ENCODE measurements around the gene ASCL2.

Gene ASCL2

DNA sequence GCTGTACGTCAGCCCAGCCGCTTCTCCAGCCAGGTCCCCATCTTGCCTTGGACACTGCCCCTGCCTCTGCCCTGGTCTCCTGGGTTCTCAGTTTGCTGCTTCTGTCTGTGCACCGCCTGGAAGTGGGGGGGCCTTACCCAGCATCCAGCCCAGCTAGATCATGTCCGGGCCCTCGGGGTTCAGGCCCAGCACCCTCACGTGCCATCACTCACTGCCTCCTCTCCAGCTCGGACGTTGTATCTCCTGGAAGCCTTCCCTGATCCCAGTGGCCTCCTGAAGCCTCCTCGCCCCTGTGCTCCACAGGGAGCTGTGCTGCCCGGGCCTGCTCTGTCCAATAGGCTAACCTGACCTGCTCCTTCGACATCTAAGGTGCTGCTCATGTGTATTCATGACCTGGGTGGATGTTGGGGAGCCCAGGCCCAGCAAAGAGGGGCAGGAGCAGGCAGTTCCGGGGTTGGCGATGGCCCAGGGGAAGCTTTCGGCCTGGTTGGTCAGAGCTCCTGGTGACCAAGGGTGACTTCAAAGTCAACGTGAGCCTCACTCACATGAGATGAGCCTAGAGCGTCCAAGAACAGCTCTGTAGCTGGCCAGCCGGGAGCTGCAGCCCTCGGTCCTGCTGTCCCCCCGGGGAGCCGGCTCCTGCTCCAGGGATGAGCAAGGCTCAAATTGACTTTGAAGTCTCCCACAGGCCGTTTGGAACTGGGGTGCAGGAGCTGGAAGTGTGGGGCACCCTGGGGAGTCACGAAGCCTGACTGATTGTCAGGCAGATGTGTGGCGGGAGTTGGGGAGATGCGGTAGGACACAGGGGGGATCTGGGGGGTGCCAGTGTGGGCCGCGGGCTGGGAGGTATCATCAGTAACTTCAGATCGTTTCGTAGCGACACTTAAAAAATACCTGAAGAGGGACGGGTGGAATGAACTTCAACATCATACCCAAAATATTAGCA lies 5.2 kb upstream of the ASCL2 start:
- no peak for DNase-seq (ENCODE audit: low read depth in 2 of 2, low spot score in 1 of 2)

DNA sequence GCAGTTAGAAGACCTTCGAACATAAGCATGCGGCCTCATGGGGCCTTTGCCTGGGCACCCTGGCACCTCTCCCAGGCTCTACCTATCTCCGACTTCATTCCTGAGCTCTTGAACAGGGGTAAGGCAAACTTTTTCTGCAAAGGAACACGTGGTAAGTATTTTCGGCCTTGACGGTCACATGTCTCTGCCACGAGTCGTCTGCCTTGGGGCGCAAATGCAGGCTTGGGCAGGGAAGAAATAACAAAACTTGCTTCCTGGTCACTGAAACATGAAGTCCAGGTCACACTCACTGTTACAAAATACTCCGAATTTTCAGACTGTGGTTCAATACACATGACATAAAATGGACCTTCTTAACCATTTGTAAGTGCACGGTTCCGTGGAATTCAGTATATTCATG lies 3.4 kb upstream of the ASCL2 start:
- no peak for DNase-seq (ENCODE audit: low read depth in 2 of 2, low spot score in 1 of 2)

DNA sequence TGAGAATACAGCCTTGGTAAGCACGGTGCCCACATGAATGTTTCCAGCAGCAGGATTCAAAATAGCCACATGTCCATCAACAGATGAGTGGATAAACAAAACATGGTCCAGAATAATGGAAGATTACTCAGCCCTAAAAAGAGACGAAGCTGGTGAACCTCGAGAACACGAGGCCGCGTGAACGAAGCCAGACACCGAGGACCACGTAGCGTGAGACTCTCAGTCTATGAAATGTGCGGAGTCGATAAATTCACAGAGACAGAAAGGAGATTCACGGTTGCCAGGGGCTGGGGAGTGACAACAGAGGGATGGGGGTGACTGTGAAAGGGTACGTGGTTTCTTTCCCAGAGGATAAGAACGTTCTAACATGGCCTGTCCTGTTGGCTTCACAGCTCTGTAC lies 2.9 kb upstream of the ASCL2 start:
- no peak for DNase-seq (ENCODE audit: low read depth in 2 of 2, low spot score in 1 of 2)

DNA sequence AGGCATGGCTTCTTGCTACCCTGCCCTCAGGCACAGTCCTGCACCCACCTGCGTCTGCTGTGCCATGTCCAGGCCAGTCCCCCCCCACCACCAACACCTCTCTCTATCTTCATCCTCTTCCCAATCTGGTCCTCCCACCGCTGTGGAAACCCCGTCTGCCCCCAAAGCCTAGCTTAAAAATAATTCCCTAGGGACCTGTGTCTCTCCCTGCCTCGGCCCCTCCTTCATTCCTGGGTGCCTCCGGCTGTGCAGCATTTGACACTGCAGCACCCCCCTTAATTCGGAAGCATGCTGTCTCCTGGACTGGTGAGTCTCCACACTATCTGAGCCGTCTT lies 2.5 kb upstream of the ASCL2 start:
- DNase-seq (ENCODE audit: low read depth in 2 of 2, low spot score in 1 of 2), result no peak

DNA sequence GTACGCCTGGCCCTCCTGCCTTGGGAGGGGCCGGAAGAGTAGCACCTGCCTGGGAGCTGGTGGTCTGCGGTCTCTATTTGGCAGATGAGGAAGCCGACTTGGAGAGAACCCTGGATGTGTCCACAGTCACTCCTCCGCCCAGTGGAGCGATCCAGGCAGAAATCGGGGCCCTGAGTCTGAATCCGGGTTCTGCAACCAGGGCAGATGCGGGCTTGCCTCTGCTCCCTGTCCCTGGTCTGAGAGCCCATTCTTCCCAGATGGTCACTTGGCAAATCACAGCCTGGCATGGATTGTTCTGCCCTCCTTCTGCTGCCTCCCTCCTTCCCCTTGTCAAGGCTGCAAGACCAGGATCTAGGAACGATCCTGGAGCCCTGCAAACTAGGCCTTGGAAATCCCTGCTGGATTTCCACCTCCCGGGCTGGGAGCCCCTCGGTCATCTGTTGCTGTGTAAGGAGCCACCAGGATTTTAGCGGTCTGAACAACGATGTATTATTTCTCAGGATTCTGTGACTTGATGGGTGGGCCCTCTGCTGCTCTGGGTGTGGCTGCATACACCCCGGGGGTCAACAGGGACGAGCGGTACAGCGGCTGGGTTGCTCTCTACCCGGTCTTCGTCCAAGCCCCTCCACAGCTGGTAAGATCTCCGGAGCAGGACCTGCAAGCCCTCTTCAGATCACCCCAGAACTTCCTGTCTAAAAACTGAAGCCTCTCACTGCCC lies 2.0 kb upstream of the ASCL2 start:
- no peak for DNase-seq (ENCODE audit: low read depth in 2 of 2, low spot score in 1 of 2)

DNA sequence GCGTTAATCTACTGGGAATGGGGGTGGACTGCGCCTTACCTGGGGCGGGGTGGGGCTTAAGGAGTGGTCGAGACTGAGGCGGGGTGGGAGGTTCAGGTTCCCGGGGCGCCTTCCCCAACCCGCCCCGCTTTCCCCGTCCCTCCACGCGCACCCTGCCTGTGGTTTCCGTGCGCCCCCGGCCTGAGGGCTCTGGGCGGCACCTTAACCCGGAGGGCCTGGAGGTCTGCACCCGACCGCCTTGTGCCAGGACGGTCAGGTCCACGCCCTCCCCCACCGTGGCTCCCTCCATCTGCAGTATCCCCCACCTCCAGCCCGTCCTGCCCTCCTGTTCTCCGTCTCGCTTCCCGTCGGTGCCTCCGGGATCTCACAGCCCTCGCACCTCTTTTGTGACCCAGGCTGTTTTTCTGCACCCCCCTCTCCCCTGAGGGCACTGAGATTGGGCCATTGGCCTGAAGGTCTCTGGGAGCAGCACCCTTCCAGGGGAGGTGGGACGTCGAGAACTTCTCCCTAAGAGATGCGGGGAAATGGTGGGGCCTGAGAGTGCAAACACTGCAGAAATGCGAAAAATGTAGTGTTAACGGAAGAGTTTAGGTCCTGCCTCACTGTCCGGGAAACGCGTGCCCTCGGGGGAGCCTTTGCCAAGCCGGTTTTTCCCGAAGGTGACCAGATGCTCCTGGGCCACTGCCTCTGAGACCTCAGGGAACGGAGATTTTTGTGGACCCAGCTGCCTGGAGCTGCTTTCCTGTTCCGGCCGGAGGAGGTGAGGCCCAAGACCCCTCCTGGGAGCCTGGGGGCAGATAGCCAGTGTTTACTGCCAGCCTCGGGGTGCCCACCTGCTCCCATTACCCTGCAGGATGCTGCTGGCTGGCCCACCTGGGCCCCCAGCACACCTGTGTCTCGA lies 1.2 kb upstream of the ASCL2 start:
- DNase-seq (ENCODE audit: low read depth in 2 of 2, low spot score in 1 of 2), result no peak

DNA sequence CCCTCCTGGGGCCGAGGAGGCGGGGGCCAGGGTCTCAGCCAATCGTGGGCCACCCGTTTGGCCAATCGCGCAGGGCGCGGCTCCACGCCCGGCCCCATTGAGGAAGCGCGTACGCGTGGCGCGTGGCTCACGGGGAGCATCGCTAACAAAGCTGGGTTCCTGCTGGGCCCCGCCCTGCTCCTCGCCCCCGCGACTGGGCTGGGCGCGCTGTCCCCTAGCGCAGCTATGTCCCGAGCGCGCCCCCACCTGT lies 614 bp upstream of the ASCL2 start:
- DNase-seq (ENCODE audit: low read depth in 2 of 2, low spot score in 1 of 2), result peak; percentile 26 to 61

DNA sequence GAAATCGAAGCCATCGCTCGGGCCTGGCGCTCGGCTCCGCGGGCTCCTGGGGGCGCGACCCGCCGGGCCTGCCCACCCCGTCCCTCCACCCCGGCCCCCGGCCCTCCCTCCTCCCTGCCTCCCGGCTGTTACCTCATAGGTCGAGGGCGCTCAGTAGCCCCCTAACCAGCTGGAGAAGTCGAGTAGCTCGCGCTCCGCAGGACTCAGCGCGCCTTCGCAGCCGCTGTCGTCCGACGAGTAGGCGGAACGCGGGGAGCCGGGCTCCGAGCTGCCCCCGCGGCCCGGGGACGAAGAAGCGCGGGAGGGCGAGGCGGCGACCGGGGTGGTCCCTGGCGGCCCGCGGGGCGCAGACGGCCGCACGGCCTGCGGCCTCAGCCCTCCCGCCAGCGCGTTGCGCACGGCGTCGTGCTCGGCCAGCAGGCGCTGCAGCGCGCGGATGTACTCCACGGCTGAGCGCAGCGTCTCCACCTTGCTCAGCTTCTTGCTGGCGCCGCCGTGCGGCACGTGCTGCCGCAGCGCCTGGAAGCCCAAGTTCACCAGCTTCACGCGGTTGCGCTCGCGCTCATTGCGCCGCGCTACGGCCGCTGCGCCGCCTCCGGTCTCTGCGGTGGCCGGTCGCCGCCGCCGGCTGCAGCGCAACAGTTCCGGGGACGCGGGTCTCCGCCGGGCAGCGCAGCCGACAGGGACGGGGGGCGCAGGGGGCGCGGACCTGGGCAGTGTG lies 627 bp downstream of the ASCL2 start:
- DNase-seq (ENCODE audit: low read depth in 2 of 2, low spot score in 1 of 2), result no peak

DNA sequence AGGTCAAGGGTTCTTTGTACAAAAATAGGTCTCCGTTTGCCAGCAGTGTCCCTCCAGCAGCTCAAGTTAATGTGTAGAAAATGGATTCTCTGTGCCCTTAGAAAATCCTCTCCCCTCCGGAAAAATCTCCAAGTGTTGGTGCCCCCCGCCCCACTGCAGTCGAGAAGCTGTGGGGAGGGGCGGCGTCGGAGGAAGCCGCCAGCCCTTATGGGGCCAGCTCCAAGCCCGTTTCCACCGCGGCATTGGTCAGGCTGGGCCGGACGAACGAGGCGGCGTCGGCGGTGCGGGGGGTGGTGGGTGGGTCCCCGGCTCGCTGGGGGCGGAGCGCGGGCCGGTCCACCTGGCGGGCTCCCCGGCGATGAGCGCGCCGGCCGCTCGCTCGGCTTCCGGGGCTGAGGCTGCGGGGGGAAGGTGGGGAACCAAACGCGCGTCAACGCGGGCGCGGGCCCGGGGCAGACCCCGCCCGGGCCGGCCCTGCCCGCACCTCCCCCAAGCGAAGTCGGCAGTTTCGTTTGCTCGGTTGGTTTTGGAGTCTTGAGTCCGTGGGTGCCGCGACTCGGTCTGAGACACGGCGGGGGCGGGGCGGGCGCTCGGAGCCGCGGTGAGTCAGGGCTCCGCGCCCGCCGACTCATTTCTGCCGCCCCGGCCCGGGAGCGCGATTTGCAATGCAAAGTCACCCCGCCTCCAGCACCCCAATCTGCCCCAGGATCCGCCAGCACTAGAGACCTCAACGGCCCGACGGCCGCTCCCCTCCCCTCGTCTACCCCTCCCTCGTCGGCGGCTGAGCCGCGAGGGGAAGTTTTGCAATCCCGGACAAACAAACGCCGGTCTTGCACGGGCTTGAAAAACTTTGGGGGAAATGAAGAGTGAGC lies 1.4 kb downstream of the ASCL2 start:
- DNase-seq (ENCODE audit: low read depth in 2 of 2, low spot score in 1 of 2), result peak; percentile 68 to 82

DNA sequence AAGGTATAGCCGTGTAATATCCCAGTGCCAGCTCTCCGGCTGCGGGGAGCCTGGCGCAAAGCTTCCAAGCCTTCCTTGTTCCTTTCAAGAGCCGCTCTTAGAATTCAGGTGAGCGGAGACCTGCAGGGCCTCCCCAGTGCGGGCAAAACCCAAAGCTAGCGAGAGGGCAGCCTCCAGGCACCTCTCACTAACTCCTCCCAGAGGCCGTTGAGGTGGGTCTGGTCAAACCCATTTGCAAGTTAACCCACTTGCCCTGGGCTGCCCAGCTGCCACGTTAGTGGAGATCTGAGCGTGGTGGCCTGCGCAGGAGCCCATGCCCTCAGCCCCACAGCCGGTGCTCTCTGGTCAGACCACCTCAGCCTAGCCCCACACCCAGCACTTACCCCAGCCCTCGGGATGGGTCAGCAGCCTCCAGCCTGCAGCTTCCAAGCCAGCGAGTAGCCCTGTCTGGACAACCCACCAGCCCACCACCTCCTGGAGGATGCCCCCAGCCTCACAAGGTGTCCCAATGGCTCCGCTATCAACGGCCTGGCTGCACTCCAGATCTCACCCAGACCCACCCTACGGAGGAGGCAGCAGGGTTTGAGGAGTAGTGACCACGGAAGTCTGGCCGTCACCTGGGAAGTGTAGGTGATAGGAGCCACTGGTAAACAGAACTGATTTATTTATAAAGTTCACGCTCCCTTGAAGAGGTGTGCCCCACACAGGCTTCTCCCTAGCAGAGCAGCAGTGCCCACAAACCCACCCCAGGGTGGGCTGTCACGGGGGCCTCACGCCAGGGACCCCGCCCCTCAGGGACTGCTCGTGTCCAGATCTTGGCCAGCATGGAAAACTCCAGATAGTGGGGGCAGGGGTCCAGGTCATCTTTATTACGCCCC lies 2.3 kb downstream of the ASCL2 start:
- no peak for DNase-seq (ENCODE audit: low read depth in 2 of 2, low spot score in 1 of 2)

DNA sequence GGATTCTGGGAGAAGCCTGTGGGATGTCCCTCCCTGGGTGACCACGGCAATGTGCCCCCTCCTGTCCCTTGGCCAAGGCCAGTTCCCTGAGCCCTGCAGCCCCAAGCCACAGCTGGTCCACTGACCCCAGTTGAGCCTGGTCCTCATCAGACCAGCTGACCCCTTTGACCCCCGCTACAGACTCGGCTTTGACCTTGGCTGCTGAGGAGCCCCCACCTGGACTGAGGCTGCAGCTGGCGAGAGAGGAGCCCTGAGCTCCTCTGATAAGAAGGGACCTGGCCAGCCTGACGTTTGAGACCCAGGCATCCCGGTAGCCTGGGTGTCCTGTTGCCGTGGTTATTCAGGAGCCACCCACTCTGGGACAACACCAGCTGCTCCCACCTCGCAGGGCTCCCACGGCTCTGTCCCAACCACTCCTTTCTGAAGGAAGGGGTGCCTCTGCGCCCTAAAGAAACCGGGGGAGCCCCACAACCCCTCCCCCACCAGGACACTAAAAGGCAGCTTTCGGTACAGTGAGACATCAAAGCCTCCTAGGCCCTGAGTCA lies 3.0 kb downstream of the ASCL2 start:
- no peak for DNase-seq (ENCODE audit: low read depth in 2 of 2, low spot score in 1 of 2)

DNA sequence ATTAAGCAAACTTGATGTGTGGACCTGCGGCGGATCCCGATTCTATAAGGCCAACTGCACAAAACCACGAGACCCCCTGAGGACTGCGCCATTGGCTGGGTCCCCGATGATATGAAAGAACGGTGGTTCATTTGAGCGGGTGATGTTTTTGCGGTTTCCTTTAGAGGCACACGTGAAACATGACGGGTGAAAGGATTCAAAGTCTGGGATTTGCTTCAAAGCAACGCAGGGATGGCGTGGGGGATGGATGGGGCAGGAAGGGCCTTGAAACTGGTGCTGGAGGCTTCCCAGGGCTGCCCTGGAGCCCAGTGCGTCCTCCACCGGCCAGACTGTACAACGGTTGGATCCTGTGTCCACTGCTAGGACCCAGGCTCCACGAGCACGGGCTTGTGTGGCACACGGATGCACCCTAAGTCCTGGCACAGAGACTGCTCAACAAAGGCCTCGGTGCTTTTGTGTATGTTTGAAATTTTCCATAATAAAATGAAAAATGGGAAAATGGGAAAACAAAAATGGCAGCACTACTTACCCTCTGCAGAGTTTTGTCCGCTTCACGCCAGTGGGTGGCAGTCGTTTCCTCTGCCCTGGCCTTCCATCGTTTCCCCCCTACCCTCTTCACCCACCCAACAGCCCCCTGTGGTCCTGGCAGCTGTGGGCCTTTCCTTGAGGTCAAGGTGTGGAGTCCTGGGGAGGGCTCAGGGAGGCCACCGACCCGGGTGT lies 3.6 kb downstream of the ASCL2 start:
- DNase-seq (ENCODE audit: low read depth in 2 of 2, low spot score in 1 of 2), result no peak

DNA sequence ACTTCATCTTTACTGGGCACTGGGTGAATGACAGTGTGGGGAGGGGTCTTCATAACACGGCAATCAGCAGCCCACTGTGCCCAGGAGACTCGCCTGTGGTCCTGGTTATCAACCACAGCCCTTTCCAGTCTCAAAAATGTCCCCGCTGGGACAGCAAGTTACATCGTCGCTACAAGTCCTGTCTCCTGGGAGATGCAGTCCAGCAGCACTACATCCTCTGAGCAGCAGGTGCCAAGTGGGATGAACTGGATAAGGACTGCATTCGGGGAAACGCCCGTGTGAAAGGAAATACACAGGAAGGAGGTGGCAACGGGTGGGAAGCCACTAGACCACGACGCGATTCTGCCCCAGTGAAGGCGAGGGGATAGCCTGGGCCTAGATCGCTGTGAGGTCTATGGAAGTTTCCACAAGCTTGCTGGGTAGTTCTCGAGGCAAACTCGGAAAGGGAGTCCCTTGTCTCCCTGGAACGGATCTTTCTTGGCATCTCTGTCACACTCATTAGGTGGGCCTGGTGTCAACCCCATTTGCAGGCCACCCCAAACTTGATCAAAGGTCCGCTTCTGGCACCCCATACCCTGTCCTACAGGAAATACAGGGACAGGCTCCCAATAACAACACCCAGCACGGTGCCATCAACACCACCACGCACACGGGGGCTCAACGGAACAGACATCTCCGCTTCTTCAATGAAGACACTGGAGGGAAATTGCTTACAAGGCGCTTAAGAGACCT lies 4.4 kb downstream of the ASCL2 start:
- DNase-seq (ENCODE audit: low read depth in 2 of 2, low spot score in 1 of 2), result no peak

DNA sequence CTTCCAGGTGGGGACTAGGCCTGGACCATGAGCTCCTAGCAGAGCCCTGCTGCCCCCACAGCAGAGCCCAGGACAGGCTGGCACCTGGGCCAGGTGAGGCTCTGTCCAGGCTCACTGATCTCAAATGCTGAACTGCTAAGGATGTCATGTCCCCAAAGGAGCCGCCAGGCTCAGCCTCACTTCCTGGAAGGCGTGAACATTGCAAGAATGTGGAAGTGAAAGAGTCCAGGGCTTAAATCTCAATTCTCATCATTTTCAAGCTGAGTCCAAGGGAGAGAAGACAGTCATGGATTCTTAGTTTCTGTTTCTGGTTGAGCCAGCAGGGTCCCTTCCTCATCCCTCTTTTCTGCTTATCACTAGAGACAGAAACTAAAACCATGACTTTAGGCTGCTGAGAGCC lies 5.0 kb downstream of the ASCL2 start:
- DNase-seq (ENCODE audit: low read depth in 2 of 2, low spot score in 1 of 2), result no peak

DNA sequence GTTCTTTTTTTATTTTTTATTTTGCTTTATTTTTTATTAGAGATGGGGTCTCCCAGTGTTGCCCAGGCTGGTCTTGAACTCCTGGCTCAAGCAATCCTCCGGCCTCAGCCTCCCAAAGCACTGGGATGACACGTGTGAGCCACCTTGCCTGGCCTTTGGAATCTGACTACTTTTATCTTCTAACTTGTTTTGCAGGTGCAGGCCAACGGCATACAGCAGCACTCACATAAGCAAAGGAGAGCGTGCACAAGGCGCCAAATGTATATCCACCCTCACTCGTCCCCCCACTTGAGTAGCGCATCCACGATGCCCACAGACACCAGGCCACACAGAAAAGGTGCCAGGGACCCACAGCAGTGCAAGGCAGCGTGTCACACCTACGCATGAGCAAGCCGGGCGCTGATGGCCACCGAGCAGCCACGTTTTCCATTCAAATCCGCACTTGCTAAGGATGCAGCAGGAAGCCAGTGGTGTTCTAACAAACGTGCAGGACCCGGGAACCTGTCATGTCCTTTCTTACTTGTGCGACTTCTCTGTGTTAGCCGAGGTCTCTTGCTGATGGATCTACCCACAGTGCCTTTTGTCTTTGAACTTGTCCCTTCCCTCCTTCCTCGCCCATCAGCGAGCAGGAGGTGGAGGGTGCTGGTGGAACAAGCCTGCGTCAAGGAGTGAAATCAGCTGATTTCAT lies 5.9 kb downstream of the ASCL2 start:
- no peak for DNase-seq (ENCODE audit: low read depth in 2 of 2, low spot score in 1 of 2)

DNA sequence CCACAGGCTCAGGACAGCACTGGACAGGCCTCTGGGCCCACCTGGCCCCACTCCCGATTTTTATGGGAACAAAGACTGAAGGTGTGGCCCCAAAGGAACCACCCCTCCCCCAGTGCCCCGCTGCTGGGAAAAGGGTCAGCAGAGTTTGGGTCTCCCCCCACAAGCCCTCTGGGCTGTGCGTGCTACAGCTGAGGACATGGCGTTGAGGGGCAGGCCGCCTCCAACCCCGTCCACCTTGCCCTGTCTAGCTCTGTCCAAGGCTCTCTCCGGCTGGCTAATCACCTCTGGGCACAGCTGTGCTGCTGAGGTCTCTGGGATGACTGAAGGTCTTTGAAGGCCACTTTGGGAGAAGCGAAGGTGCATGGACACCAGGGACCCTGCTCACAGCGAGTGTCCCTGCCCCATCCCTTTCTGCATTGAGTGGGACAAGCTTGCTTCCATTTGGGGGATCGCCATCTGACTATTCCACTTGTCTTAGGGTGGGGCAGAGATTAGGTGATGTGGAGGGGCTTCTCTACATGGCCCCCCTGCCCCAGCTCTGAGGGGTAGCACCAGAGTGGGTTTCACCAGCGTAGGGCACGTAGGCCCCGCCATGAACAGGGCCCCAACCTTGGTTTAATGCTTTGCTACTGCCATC lies 6.5 kb downstream of the ASCL2 start:
- no peak for DNase-seq (ENCODE audit: low read depth in 2 of 2, low spot score in 1 of 2)

Measured in stimulated activated CD8-positive, alpha-beta memory T cell treated with anti-CD3 and anti-CD28 coated beads, Interleukin-4, amount 100 ng/mL, for 4 hours (primary cell).